WI38 (cell line): ENCODE data around the gene MRPL16.
A peak's percentile ranks its signal among the peaks of the same experiment; 100 is the strongest.
"Not testable (repeated sequence)": the region's sequence is repeated elsewhere in the genome, so short reads cannot be mapped to it uniquely, and the experiment has no call there.

Experiments used
- H3K4me3 ChIP-seq: 2 replicates; pipeline ENCODE4 v1.5.1; 2011; ENCODE audit warnings: low read depth, mild to moderate bottlenecking, control low read depth, low read length
- TF ChIP-seq, protein P1 (sequence below): IDR thresholded peaks from 2 replicates; pipeline ENCODE4 v1.5.1; 2012; ENCODE audit warnings: low read depth, mild to moderate bottlenecking, control low read depth, low read length

The MRPL16 gene

DNA sequence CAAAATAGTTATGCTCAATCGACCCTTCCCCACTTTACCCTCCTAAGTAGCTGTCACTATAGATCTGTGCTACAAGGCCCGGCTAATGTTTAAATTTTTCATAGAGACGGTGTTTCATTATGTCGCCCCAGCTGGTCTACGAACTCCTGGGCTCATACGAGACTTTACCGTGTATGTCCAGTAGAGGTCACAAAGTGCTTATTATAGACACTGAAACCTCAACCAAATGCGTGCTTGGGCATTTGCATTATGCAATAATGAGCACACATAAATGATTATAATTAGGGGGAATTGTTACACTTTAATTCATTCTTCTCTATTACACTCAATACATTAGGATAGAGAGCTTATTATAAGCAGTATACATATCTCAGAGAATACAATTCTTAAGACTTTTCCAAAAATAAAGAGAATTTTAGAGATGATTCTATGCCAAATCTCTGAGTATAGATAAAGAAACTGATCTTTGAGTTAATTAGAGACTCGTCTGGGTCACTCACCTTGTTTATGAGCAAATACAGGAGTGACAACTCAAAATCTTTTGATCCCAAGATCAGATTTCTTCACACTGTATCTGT is 12.5 kb upstream of the MRPL16 start:
- TF ChIP-seq, protein P1, sequence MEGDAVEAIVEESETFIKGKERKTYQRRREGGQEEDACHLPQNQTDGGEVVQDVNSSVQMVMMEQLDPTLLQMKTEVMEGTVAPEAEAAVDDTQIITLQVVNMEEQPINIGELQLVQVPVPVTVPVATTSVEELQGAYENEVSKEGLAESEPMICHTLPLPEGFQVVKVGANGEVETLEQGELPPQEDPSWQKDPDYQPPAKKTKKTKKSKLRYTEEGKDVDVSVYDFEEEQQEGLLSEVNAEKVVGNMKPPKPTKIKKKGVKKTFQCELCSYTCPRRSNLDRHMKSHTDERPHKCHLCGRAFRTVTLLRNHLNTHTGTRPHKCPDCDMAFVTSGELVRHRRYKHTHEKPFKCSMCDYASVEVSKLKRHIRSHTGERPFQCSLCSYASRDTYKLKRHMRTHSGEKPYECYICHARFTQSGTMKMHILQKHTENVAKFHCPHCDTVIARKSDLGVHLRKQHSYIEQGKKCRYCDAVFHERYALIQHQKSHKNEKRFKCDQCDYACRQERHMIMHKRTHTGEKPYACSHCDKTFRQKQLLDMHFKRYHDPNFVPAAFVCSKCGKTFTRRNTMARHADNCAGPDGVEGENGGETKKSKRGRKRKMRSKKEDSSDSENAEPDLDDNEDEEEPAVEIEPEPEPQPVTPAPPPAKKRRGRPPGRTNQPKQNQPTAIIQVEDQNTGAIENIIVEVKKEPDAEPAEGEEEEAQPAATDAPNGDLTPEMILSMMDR = peak; percentile 50
- no peak overlapping the region for H3K4me3 ChIP-seq

DNA sequence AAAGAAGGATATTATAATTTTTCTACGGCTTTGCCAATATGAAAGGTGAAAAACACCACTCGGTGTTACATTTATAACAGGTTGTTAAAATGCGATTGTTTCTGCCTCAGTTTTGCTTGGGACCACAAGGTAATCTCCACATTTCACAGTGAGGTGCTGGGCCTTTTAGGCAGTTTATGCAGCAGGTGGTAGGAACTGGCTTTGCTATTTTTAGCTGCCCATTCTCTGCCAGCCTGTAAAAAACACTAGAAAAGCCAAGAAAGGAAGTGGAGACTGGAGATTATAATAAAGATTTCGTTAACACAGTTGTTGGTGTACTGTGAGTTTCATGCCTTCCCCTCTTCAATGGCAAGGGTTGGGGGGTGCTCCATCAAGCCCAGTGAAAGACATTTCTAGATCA is 8.0 kb upstream of the MRPL16 start:
- H3K4me3 ChIP-seq = no peak overlapping the region
- TF ChIP-seq, protein P1 = no peak

DNA sequence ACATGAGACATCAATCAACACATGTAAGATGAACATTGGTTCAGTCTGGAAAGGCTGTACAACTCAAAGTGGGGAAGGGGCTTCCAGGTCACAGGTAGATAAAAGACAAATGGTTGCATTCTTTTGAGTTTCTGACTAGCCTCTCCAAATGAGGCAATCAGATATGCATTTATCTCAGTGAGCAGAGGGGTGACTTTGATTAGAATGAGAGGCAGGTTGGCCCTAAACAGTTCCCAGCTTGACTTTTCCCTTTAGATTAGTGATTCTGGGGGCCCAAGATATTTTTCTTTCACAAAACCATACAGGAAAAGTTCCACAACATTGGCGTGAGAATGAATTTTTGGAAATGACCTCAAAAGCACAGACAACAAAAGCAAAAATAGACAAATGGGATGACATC is 5.9 kb upstream of the MRPL16 start:
- not testable (repeated sequence) for H3K4me3 ChIP-seq

GRCh38 chr11:59815754-59816153 is 5.2 kb upstream of the MRPL16 start:
- TF ChIP-seq, protein P1 = no peak
- H3K4me3 ChIP-seq = no peak overlapping the region

DNA sequence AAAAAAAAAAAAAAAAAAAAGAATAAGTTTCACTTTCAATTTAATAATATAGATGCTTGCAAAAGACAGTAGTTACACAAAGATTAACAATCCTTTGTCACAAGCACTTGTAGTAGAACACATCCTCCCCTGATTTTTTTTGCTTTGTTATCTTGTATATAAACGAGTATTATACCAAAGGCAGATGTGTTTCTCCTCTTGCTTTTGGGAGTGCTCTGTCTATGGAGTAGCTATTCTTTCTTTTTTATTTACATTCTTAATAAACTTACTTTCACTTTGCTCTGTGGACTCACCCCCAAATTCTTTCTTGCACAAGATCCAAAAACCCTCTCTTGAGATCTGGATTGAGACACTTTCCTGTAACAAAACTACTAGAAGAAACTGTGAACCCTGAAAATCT is 3.4 kb upstream of the MRPL16 start:
- TF ChIP-seq, protein P1 = no peak
- peak overlapping the region; percentile 39 for H3K4me3 ChIP-seq

GRCh38 chr11:59813364-59813763 is 2.8 kb upstream of the MRPL16 start:
- no peak overlapping the region for H3K4me3 ChIP-seq
- TF ChIP-seq, protein P1 = no peak

- no peak overlapping the region for H3K4me3 ChIP-seq
- TF ChIP-seq, protein P1 = no peak
These were observed 1.6 kb upstream of the MRPL16 start for GRCh38 chr11:59812220-59812619.

DNA sequence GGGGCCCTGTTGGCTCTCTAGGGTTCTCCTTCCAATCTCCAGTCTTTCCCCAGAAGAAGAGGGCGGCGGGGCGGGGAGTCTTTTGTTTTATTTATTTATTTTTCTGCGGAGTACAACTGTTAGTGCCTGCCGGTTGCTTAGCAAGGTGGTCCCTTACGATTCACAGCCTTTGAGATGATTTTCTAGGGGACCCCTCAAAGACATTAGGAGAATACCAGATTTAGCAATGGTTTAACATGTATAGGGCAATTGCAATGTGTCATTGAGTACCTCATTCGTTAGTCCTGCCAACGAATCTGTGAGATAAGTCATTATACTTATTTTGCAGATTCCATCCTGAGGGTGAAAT is 307 bp upstream of the MRPL16 start:
- H3K4me3 ChIP-seq = peak overlapping the region; percentile 98
- TF ChIP-seq, protein P1 = no peak
